ENCODE data around the gene ATP5F1B. TPM values are rescaled to one million over a fixed set of nuclear protein-coding genes. Genes with fewer than 3 reads are reported as not detected.
A peak's percentile ranks its signal among the peaks of the same experiment; 100 is the strongest.

The ATP5F1B gene
- polyA plus RNA-seq, 1 of the 3 experiments (the other 2 are of a cell fraction) = 762 TPM

DNA sequence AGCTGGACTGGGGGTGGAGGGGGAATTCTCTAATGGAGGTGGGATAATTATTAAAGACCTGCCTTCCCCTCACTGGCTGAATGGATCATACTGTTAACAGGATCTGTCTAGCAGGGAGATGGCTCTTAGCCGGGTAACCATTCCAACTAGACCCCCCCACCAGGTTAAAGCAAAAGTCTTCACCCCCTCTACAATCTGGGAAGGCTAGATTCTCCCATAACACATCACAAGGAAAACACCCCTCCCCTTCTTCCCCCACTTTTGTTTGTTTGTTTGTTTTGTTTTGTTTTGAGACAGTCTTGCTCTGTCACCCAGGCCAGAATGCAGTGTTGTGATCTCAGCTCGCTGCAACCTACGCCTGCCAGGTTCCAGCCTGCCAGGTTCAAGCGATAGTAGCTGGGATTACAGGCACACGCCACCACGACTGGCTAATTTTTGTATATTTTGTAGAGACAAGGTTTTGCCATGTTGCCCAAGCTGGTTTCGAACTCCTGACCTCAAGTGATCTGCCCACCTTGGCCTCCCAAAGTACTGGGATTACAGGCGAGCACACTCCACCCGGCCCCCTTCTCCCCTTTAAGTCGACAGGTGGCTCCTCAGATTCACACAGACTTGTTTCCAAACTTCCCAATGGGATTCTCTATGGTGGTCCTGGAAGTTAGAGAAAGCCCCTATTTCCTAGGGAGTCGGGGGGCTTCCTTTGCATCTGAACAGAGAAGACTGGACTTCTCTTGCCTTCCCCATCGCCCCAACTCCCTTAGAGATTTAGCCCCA, 12.1 kb downstream of the ATP5F1B start:
- Histone ChIP-seq H3K4me3 (ENCODE audit: low read depth in 2 of 2, low read length in 1 of 2) (peak overlapping the region; percentile 90 to 95), H3K9me3 (no peaks in the 10 kb centered on the region), H3K9me2 (no peaks in the 10 kb centered on the region), H3F3A (replicated peaks; ENCODE audit: insufficient read depth) (peaks cover 44% of the 10 kb centered on the region), H4K20me1 (ENCODE audit: insufficient read depth) (peaks cover 34% of the 10 kb centered on the region), H3K4me1 (ENCODE audit: control insufficient read depth in 1 of 2, insufficient read depth in 2 of 2, low read depth in 1 of 2, low read length in 1 of 2) (peaks cover 27 to 52% of the 10 kb centered on the region in 2 experiments), H3K27me3 (ENCODE audit: insufficient read depth) (no peaks in the 10 kb centered on the region), H3K4me2 (peak overlapping the region; percentile 98), H2AFZ (ENCODE audit: low read depth) (no peak overlapping the region), H3K36me3 (replicated peaks in 1 of 2; ENCODE audit: control insufficient read depth in 1 of 2, insufficient read depth in 2 of 2, low read length in 1 of 2) (peaks cover 13 to 15% of the 10 kb centered on the region in 2 experiments), H3K79me2 (ENCODE audit: insufficient read depth) (peaks cover 61% of the 10 kb centered on the region), H3K27ac (ENCODE audit: low read depth in 2 of 2, low read length in 1 of 2) (no peak overlapping the region; a peak in 1 of 4 replicates), H3K9ac (peak overlapping the region; percentile 75; the same call in 1 of the 2 replicates)
- ChIA-PET CTCF (interaction anchor here (1.3 to 3.7 kb wide), 8 partner anchors 8 to 120 kb away, joined by 3 to 54 read pairs (median 22); partner anchors contain the start of genes PRIM1 and RBMS2), POLR2A (interaction anchor here (0.6 to 0.9 kb wide), 2 partner anchors 8 to 68 kb away, joined by 3 read pairs; no protein-coding TSS in a partner anchor)
- TF ChIP-seq RCOR1 (IDR thresholded peaks at IDR 0.05; ENCODE audit: low read length) = no peak
- no peak for TF ChIP-seq NRF1 (IDR thresholded peaks at IDR 0.05; ENCODE audit: low read depth, low read length)
- no peak for TF ChIP-seq RFX5 (IDR thresholded peaks at IDR 0.05; ENCODE audit: low read length)
- TF ChIP-seq, protein P1, sequence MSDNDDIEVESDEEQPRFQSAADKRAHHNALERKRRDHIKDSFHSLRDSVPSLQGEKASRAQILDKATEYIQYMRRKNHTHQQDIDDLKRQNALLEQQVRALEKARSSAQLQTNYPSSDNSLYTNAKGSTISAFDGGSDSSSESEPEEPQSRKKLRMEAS (IDR thresholded peaks at IDR 0.05; ENCODE audit: low read depth) = no peak
- no peak for TF ChIP-seq ELF1 (IDR thresholded peaks at IDR 0.05)
- no peak for TF ChIP-seq POLR2AphosphoS5 (IDR thresholded peaks at IDR 0.05; ENCODE audit: low read depth, low read length)
- WGBS (ENCODE audit: low lambda C conversion rate) = 77% methylated on average over 12 of the region's 12 CpGs
- no peak for DNase-seq

DNA sequence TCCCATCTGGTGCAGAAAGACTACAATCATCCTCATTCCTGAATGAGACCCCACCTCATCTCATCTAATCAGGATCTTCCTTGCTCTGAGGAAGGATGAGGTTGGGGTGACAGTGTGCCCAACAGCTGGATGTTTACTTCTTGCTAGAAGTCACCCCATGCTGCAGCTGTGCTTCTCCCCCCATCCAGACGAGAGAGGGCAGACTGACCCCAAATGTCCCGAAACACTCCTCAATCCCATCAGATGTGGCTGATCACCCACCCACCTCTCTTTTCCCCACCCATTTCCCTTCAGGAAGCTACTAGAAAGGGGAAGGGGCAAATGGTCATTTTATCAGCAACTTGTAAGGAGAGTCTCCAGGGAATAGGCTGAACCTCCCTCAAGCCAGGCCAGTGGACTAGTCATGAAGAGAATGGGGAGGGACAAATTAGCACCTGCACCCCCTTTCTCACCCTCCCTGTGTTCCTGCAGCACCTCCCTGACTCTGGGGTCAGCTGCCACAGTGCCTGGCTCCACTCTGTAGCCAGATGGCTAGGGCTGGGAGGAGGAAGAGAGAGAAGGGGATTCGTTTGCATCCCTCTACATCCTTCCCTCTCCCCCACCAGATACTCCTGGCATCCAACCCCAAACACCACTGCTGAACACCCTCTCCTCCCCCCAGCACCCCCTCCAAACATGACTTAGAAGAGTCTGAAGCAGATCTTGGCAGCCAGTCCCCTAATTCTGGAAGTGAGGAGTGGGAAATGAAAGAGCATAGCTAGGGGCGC, 12.9 kb downstream of the ATP5F1B start:
- Histone ChIP-seq H3K27me3 (ENCODE audit: insufficient read depth) (no peaks in the 10 kb centered on the region), H3K4me1 (ENCODE audit: control insufficient read depth in 1 of 2, insufficient read depth in 2 of 2, low read depth in 1 of 2, low read length in 1 of 2) (peaks cover 27 to 57% of the 10 kb centered on the region in 2 experiments), H3K9ac (no peak overlapping the region), H3K9me3 (no peaks in the 10 kb centered on the region), H4K20me1 (ENCODE audit: insufficient read depth) (peaks cover 42% of the 10 kb centered on the region), H3K4me2 (peak overlapping the region; percentile 98), H2AFZ (ENCODE audit: low read depth) (no peak overlapping the region), H3F3A (replicated peaks; ENCODE audit: insufficient read depth) (peaks cover 39% of the 10 kb centered on the region), H3K4me3 (ENCODE audit: low read depth in 2 of 2, low read length in 1 of 2) (peak overlapping the region; percentile 26 to 90), H3K9me2 (no peaks in the 10 kb centered on the region), H3K36me3 (replicated peaks in 1 of 2; ENCODE audit: control insufficient read depth in 1 of 2, insufficient read depth in 2 of 2, low read length in 1 of 2) (peaks cover 5 to 7% of the 10 kb centered on the region in 2 experiments), H3K27ac (ENCODE audit: low read depth in 2 of 2, low read length in 1 of 2) (peak overlapping the region in 1 of 2 experiments; percentile 25; a peak in 1 of 4 replicates), H3K79me2 (ENCODE audit: insufficient read depth) (peaks cover 69% of the 10 kb centered on the region)
- 77% methylated on average over 4 of the region's 4 CpGs for WGBS (ENCODE audit: low lambda C conversion rate)
- no peak for TF ChIP-seq EZH2phosphoT487 (IDR thresholded peaks at IDR 0.05; ENCODE audit: borderline replicate concordance, low read depth)
- ChIA-PET POLR2A (interaction anchor here (0.6 kb wide), 1 partner anchor 9 kb away, joined by 3 read pairs; no protein-coding TSS in a partner anchor), CTCF (interaction anchor here (0.6 to 1.3 kb wide), 4 partner anchors 15 to 131 kb away, joined by 3 to 5 read pairs (median 3); no protein-coding TSS in a partner anchor)
- DNase-seq = peak; percentile 23
